Upper lobe of left lung (tissue), 6 donors: ENCODE measurements around the gene THRAP3. TPM values are rescaled to one million over a fixed set of nuclear protein-coding genes. Genes with fewer than 3 reads are reported as not detected.
A peak's percentile ranks its signal among the peaks of the same experiment; 100 is the strongest.

Source experiments
- ATAC-seq, 2 donors: fragments of 200-7000 bp; cut with Tn5 transposase; one replicate each; pipeline ENCODE4 v1.9.1; 2022; ENCODE audit warnings: mild to moderate bottlenecking in 2 of 2, moderate library complexity in 2 of 2; ENCODE audit not compliant: low FRiP score in 2 of 2
- DNase-seq, 2 donors: peaks; one replicate each; pipeline ENCODE4 v3.0.0-alpha.2; 2019 to 2020
- H3K27ac ChIP-seq, 4 donors: fragments of 200-600 bp; sonication (generic); one replicate each; pipeline ENCODE4 v1.5.1; 2016 to 2019
- H3K27me3 ChIP-seq, 4 donors: fragments of 200-600 bp; sonication (generic); one replicate each; pipeline ENCODE4 v1.5.1; 2017 to 2019
- H3K36me3 ChIP-seq, 4 donors: fragments of 200-600 bp; sonication (generic); one replicate each; pipeline ENCODE4 v1.5.1; 2016 to 2019
- H3K4me1 ChIP-seq, 4 donors: fragments of 200-600 bp; sonication (generic); one replicate each; pipeline ENCODE4 v1.5.1; 2018 to 2019
- H3K4me3 ChIP-seq, 4 donors: fragments of 200-600 bp; sonication (generic); one replicate each; pipeline ENCODE4 v1.5.1; 2017 to 2019; ENCODE audit warnings: mild to moderate bottlenecking in 2 of 4, moderate library complexity in 1 of 4
- H3K9me3 ChIP-seq, 4 donors: fragments of 200-600 bp; sonication (generic); one replicate each; pipeline ENCODE4 v1.5.1; 2018 to 2019
- CTCF ChIP-seq, 6 experiments: fragments of 450-650 bp in 4 of 6; fragments of 200-600 bp in 2 of 6; sonication (generic) in 2 of 6; IDR thresholded peaks; one replicate each; pipeline ENCODE4 v1.5.1; 2016 to 2019; ENCODE audit warnings: antibody characterized with exemption in 6 of 6
- EP300 ChIP-seq, 4 donors: sonication (generic); formaldehyde crosslinking; IDR thresholded peaks; one replicate each; pipeline ENCODE4 v1.5.1; 2017; ENCODE audit warnings: antibody characterized with exemption in 4 of 4, control low read depth in 2 of 4
- POLR2A ChIP-seq, 4 donors: fragments of 450-650 bp; IDR thresholded peaks; one replicate each; pipeline ENCODE4 v1.5.1; 2016 to 2017; ENCODE audit warnings: antibody characterized with exemption in 4 of 4, mild to moderate bottlenecking in 2 of 4
- POLR2AphosphoS5 ChIP-seq, 2 donors: sonication (generic); formaldehyde crosslinking; IDR thresholded peaks; one replicate each; pipeline ENCODE4 v1.5.1; 2017; ENCODE audit warnings: antibody characterized with exemption in 2 of 2
- WGBS, 2 donors: methylation state at CpG; one replicate each; pipeline ENCODE4 v1.1.5; 2017 to 2018; 5-methylcytosine and 5-hydroxymethylcytosine counted together
- total RNA-seq, 6 donors: library from RNA; depleted of rRNA in 4 of 6; stranded (reverse); fragments of >200 nt in 4 of 6; gene quantifications; one replicate each; pipeline versions ENCODE4 v1.1.0 to v1.2.1, GENCODE V29; 2016 to 2021
- donor health status: DM: no; HTN: no; CAD: no; lungs with moderate emphysema.
- donor health status: DM: no; HTN: yes; CAD: no; lungs with severe emphysema.

The THRAP3 gene
- total RNA-seq, 6 donors from 2014 or later: 55.0 to 91.1 (median 84.0) TPM

- WGBS, 2 donors: 87 to 90% methylated on average over 30 of the region's 33 CpGs
- Histone ChIP-seq H3K36me3 (peaks cover 64 to 93% (median 86%) of the 10 kb centered on the region in 4 donors), H3K27ac (peak overlapping the region; percentile 3 to 40 (median 22)), H3K9me3 (no peaks in the 10 kb centered on the region), H3K4me3 (no peak overlapping the region), H3K27me3 (no peaks in the 10 kb centered on the region), H3K4me1 (peaks cover 0 to 22% (median 4%) of the 10 kb centered on the region in 4 donors)
- TF ChIP-seq POLR2AphosphoS5 (IDR thresholded peaks at IDR 0.05): no peak
- no peak for TF ChIP-seq EP300 (IDR thresholded peaks at IDR 0.05)
- no peak for TF ChIP-seq POLR2A (IDR thresholded peaks at IDR 0.05)
- no peak for TF ChIP-seq CTCF (IDR thresholded peaks at IDR 0.05)
- DNase-seq (no peak), ATAC-seq (no peak)
These were observed 46.4 kb upstream of the THRAP3 start for GRCh38 chr1:36177589-36178431.

GRCh38 chr1:36178471-36179219, 45.6 kb upstream of the THRAP3 start:
- Histone ChIP-seq H3K27me3 (no peaks in the 10 kb centered on the region), H3K4me3 (peak overlapping the region in 3 of 4 donors; percentile 12 to 22 (median 12)), H3K27ac (peak overlapping the region; percentile 3 to 40 (median 22)), H3K4me1 (peaks cover 0 to 30% (median 9%) of the 10 kb centered on the region in 4 donors), H3K9me3 (no peaks in the 10 kb centered on the region), H3K36me3 (peaks cover 58 to 84% (median 78%) of the 10 kb centered on the region in 4 donors)
- 64 to 87% methylated on average over 51 to 62 of the region's 62 CpGs for WGBS, 2 donors
- DNase-seq (peak; percentile 73 to 87), ATAC-seq (peak; percentile 56 to 64)
- TF ChIP-seq POLR2A (IDR thresholded peaks at IDR 0.05): no peak
- no peak for TF ChIP-seq EP300 (IDR thresholded peaks at IDR 0.05)
- TF ChIP-seq CTCF (IDR thresholded peaks at IDR 0.05): no peak
- TF ChIP-seq POLR2AphosphoS5 (IDR thresholded peaks at IDR 0.05): no peak

GRCh38 chr1:36179220-36179600, 45.0 kb upstream of the THRAP3 start:
- no peak for ATAC-seq
- H3K27me3 ChIP-seq: no peaks in the 10 kb centered on the region
- H3K4me1 ChIP-seq: peaks cover 0 to 29% (median 10%) of the 10 kb centered on the region in 4 donors
- WGBS, 2 donors: 83 to 90% methylated on average over 17 to 19 of the region's 19 CpGs
- peak overlapping the region in 2 of 4 donors; percentile 16 to 40 for H3K27ac ChIP-seq
- TF ChIP-seq POLR2AphosphoS5 (IDR thresholded peaks at IDR 0.05): no peak
- TF ChIP-seq EP300 (IDR thresholded peaks at IDR 0.05): no peak
- no peak for TF ChIP-seq CTCF (IDR thresholded peaks at IDR 0.05)
- no peak for TF ChIP-seq POLR2A (IDR thresholded peaks at IDR 0.05)
- no peak overlapping the region for H3K4me3 ChIP-seq
- no peak for DNase-seq
- no peaks in the 10 kb centered on the region for H3K9me3 ChIP-seq
- peaks cover 52 to 79% (median 72%) of the 10 kb centered on the region in 4 donors for H3K36me3 ChIP-seq

GRCh38 chr1:36182734-36183133, 41.5 kb upstream of the THRAP3 start:
- H3K36me3 ChIP-seq: peaks cover 30 to 43% (median 39%) of the 10 kb centered on the region in 4 donors
- H3K4me3 ChIP-seq: no peak overlapping the region
- ATAC-seq (no peak), DNase-seq (no peak)
- H3K9me3 ChIP-seq: no peaks in the 10 kb centered on the region
- H3K4me1 ChIP-seq: peaks cover 2 to 19% (median 9%) of the 10 kb centered on the region in 4 donors
- WGBS, 2 donors: 46 to 47% methylated on average over 2 of the region's 2 CpGs
- H3K27me3 ChIP-seq: no peaks in the 10 kb centered on the region
- peak overlapping the region; percentile 4 to 60 (median 25) for H3K27ac ChIP-seq
- TF ChIP-seq CTCF (IDR thresholded peaks at IDR 0.05) (no peak), POLR2A (IDR thresholded peaks at IDR 0.05) (no peak), EP300 (IDR thresholded peaks at IDR 0.05) (no peak), POLR2AphosphoS5 (IDR thresholded peaks at IDR 0.05) (no peak)
